KOPT-K1 (cell line): ENCODE data around the gene COL1A2.

Experiments used
- H3K27ac ChIP-seq: fragments of 200-600 bp; sonication (generic); 2 replicates; pipeline ENCODE4 v1.5.1; 2016; ENCODE audit warnings: antibody characterized with exemption, mild to moderate bottlenecking, low read depth, low read length; ENCODE audit not compliant: poor library complexity, severe bottlenecking
- H3K36me3 ChIP-seq: fragments of 200-600 bp; sonication (generic); 2 replicates; pipeline ENCODE4 v1.5.1; 2017; ENCODE audit warnings: antibody characterized with exemption, mild to moderate bottlenecking, low read length, moderate library complexity; ENCODE audit not compliant: insufficient read depth
- H3K9me3 ChIP-seq: fragments of 200-600 bp; sonication (generic); 2 replicates; pipeline ENCODE4 v1.5.1; 2017; ENCODE audit warnings: antibody characterized with exemption, low read length, mild to moderate bottlenecking; ENCODE audit not compliant: insufficient read depth, poor library complexity, severe bottlenecking

The COL1A2 gene

GRCh38 chr7:94450044-94450697, 55.5 kb downstream of the COL1A2 start:
- Histone ChIP-seq H3K27ac (no peak overlapping the region), H3K36me3 (no peaks in the 10 kb centered on the region), H3K9me3 (no peaks in the 10 kb centered on the region)

- no peak overlapping the region for H3K27ac ChIP-seq
- no peaks in the 10 kb centered on the region for H3K36me3 ChIP-seq
- H3K9me3 ChIP-seq, result no peaks in the 10 kb centered on the region
Observed at GRCh38 chr7:94451187-94451586, 56.5 kb downstream of the COL1A2 start.

- H3K27ac ChIP-seq, result no peak overlapping the region
- no peaks in the 10 kb centered on the region for H3K36me3 ChIP-seq
- H3K9me3 ChIP-seq, result no peaks in the 10 kb centered on the region
Observed at GRCh38 chr7:94452239-94452638, 57.5 kb downstream of the COL1A2 start.

- H3K9me3 ChIP-seq, result no peaks in the 10 kb centered on the region
- no peaks in the 10 kb centered on the region for H3K36me3 ChIP-seq
- H3K27ac ChIP-seq, result no peak overlapping the region
Observed at GRCh38 chr7:94453898-94454297, 59.2 kb downstream of the COL1A2 start.

- H3K36me3 ChIP-seq, result no peaks in the 10 kb centered on the region
- H3K27ac ChIP-seq, result no peak overlapping the region
- H3K9me3 ChIP-seq, result no peaks in the 10 kb centered on the region
Observed at GRCh38 chr7:94458041-94458440, 63.3 kb downstream of the COL1A2 start.

GRCh38 chr7:94466516-94466915, 71.8 kb downstream of the COL1A2 start:
- no peak overlapping the region for H3K27ac ChIP-seq
- H3K36me3 ChIP-seq, result no peaks in the 10 kb centered on the region
- peaks cover under 1% of the 10 kb centered on the region for H3K9me3 ChIP-seq

- Histone ChIP-seq H3K27ac (no peak overlapping the region), H3K9me3 (peaks cover 6% of the 10 kb centered on the region), H3K36me3 (no peaks in the 10 kb centered on the region)
Observed at GRCh38 chr7:94471604-94472003, 76.9 kb downstream of the COL1A2 start.

GRCh38 chr7:94472608-94473007, 77.9 kb downstream of the COL1A2 start:
- Histone ChIP-seq H3K9me3 (peaks cover 6% of the 10 kb centered on the region), H3K36me3 (no peaks in the 10 kb centered on the region), H3K27ac (no peak overlapping the region)

- H3K9me3 ChIP-seq, result peaks cover 6% of the 10 kb centered on the region
- H3K27ac ChIP-seq, result no peak overlapping the region
- H3K36me3 ChIP-seq, result no peaks in the 10 kb centered on the region
Observed at GRCh38 chr7:94476251-94476840, 81.7 kb downstream of the COL1A2 start.

- H3K27ac ChIP-seq, result no peak overlapping the region
- H3K9me3 ChIP-seq, result no peaks in the 10 kb centered on the region
Observed at GRCh38 chr7:94477878-94478277, 83.2 kb downstream of the COL1A2 start.

GRCh38 chr7:94478648-94479214, 84.0 kb downstream of the COL1A2 start:
- no peak overlapping the region for H3K27ac ChIP-seq
- no peaks in the 10 kb centered on the region for H3K36me3 ChIP-seq
- H3K9me3 ChIP-seq, result no peaks in the 10 kb centered on the region

More at GRCh38 chr7:94477878-94478277, 83.2 kb downstream of the COL1A2 start:
- H3K36me3 ChIP-seq, result no peaks in the 10 kb centered on the region
